ENCODE data around the gene ZRANB3.

The ZRANB3 gene

DNA sequence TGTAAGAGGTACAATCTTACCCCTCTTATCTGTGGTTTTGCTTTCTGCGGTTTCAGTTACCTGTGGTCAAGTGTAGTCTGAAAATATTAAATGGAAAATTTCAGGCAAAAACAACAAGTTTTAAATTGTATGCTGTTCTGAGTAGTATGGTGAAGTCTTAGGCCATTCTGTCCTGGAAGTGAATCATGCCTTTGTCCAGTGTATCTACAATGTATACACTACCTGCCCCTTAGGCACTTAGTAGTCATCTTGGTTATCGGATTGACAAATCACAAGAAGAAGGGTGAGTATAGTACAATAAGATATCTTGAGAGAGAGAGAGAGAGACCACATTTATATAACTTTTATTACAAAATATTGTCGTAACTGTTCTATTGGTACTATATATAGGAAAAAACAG, 435.4 kb downstream of the ZRANB3 start:
- no peak overlapping the region for H3K27ac ChIP-seq (ENCODE audit: low read depth, low read length, poor library complexity, severe bottlenecking)
- peaks cover 71% of the 10 kb centered on the region for H3K36me3 ChIP-seq (ENCODE audit: insufficient read depth, low read length)
- no peak overlapping the region for H3K4me2 ChIP-seq (ENCODE audit: low read length)
- H4K20me1 ChIP-seq (ENCODE audit: insufficient read depth, low read length), result no peaks in the 10 kb centered on the region
- H3K27me3 ChIP-seq (ENCODE audit: insufficient read depth, low read length), result no peaks in the 10 kb centered on the region
- no peak for TF ChIP-seq EZH2 (IDR thresholded peaks at IDR 0.05; ENCODE audit: borderline replicate concordance, low read length)
- 0 out of 2 replicates have a peak, but pooled peaks have one; percentile 12 for TF ChIP-seq CTCF (IDR thresholded peaks at IDR 0.05; ENCODE audit: low read length)
- no peak overlapping the region for H2AFZ ChIP-seq (ENCODE audit: low read length)
- H3F3A ChIP-seq (ENCODE audit: insufficient read depth, low read length), result no peaks in the 10 kb centered on the region
- H3K9me3 ChIP-seq (ENCODE audit: low read length), result no peaks in the 10 kb centered on the region
- H3K79me2 ChIP-seq (ENCODE audit: insufficient read depth, low read length), result peaks cover 5% of the 10 kb centered on the region; the same call in 1 of the 2 replicates
- H3K9ac ChIP-seq (ENCODE audit: low read length), result no peak overlapping the region
- H3K4me3 ChIP-seq (ENCODE audit: low read depth, low read length, poor library complexity, severe bottlenecking), result no peak overlapping the region
- H3K4me1 ChIP-seq (ENCODE audit: insufficient read depth, low read length, severe bottlenecking), result peaks cover 5% of the 10 kb centered on the region
- H3K9me2 ChIP-seq (ENCODE audit: low read depth, low read length), result no peaks in the 10 kb centered on the region

- Histone ChIP-seq H3F3A (ENCODE audit: insufficient read depth, low read length) (no peaks in the 10 kb centered on the region), H3K27ac (ENCODE audit: low read depth, low read length, poor library complexity, severe bottlenecking) (no peak overlapping the region), H3K79me2 (ENCODE audit: insufficient read depth, low read length) (peaks cover 9% of the 10 kb centered on the region; the same call in 1 of the 2 replicates), H2AFZ (ENCODE audit: low read length) (no peak overlapping the region), H3K36me3 (ENCODE audit: insufficient read depth, low read length) (peaks cover 66% of the 10 kb centered on the region), H3K27me3 (ENCODE audit: insufficient read depth, low read length) (no peaks in the 10 kb centered on the region), H3K9me3 (ENCODE audit: low read length) (no peaks in the 10 kb centered on the region), H3K4me3 (ENCODE audit: low read depth, low read length, poor library complexity, severe bottlenecking) (no peak overlapping the region), H3K9ac (ENCODE audit: low read length) (no peak overlapping the region), H4K20me1 (ENCODE audit: insufficient read depth, low read length) (no peaks in the 10 kb centered on the region), H3K4me2 (ENCODE audit: low read length) (no peak overlapping the region), H3K9me2 (ENCODE audit: low read depth, low read length) (no peaks in the 10 kb centered on the region), H3K4me1 (ENCODE audit: insufficient read depth, low read length, severe bottlenecking) (peaks cover 5% of the 10 kb centered on the region)
- TF ChIP-seq CTCF (IDR thresholded peaks at IDR 0.05; ENCODE audit: low read length) (no peak), EZH2 (IDR thresholded peaks at IDR 0.05; ENCODE audit: borderline replicate concordance, low read length) (no peak)
Observed at GRCh38 chr2:135094508-135094907, 436.5 kb downstream of the ZRANB3 start.

DNA sequence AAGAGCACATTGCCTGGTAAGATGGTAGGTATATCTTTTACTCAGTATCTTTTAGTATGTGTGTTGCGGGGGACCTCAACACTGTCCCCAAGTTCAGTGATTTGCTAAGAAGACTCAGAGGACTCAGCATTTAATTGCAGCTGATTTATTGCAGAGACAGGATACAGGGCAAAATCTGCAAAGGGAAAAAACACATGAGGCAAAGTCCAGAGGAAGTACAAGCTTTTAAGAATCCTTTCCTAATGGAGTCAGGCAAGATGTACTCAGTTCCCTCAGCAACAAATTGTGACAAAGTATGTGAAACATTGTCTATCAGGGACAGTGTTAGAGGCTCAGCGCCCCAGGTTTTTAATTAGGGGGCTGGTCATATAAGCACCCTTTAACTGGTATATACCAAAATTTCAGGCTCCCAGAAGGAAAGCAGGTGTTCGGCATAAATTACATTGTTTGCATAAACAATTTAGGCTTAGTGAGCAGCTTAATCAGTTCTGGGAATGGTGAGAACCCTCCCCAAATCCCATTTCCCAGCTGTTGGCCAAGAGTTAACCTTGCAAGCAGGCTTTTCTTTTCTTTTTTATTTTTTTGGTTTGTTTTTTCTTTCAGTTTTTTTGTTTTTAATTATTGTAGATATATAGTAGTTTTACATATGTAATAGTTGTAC, 437.2 kb downstream of the ZRANB3 start:
- H3K9me3 ChIP-seq (ENCODE audit: low read length), result no peaks in the 10 kb centered on the region
- H3K79me2 ChIP-seq (ENCODE audit: insufficient read depth, low read length), result peaks cover 9% of the 10 kb centered on the region; the same call in 1 of the 2 replicates
- H3F3A ChIP-seq (ENCODE audit: insufficient read depth, low read length), result no peaks in the 10 kb centered on the region
- H3K36me3 ChIP-seq (ENCODE audit: insufficient read depth, low read length), result peaks cover 70% of the 10 kb centered on the region
- no peak overlapping the region for H3K4me3 ChIP-seq (ENCODE audit: low read depth, low read length, poor library complexity, severe bottlenecking)
- no peaks in the 10 kb centered on the region for H3K9me2 ChIP-seq (ENCODE audit: low read depth, low read length)
- no peak overlapping the region for H2AFZ ChIP-seq (ENCODE audit: low read length)
- TF ChIP-seq EZH2 (IDR thresholded peaks at IDR 0.05; ENCODE audit: borderline replicate concordance, low read length), result no peak
- TF ChIP-seq CTCF (IDR thresholded peaks at IDR 0.05; ENCODE audit: low read length), result no peak
- H3K9ac ChIP-seq (ENCODE audit: low read length), result no peak overlapping the region
- H3K4me2 ChIP-seq (ENCODE audit: low read length), result no peak overlapping the region
- no peak overlapping the region for H3K27ac ChIP-seq (ENCODE audit: low read depth, low read length, poor library complexity, severe bottlenecking)
- no peaks in the 10 kb centered on the region for H3K27me3 ChIP-seq (ENCODE audit: insufficient read depth, low read length)
- H3K4me1 ChIP-seq (ENCODE audit: insufficient read depth, low read length, severe bottlenecking), result peaks cover 5% of the 10 kb centered on the region
- no peaks in the 10 kb centered on the region for H4K20me1 ChIP-seq (ENCODE audit: insufficient read depth, low read length)

Measured in OCI-LY1 (cell line).